K562 (cell line): ENCODE data around the gene MIER2. TPM values are rescaled to one million over a fixed set of nuclear protein-coding genes. Genes with fewer than 3 reads are reported as not detected.

Experiments
- ATAC-seq: fragments of 200-7000 bp; cut with Tn5 transposase; 3 replicates; pipeline ENCODE4 v1.9.1; 2020; ENCODE audit warnings: moderate library complexity
- BruUV-seq: library from RNA; stranded (reverse); fragments of 400-500 nt; replicated peaks from 2 replicates; lab custom pipeline; 2021; lab: Mats Ljungman, UMichigan
- CTCF ChIA-PET: fragments of 300-600 bp; formaldehyde crosslinking; extraction: SDS; loops from one replicate; lab custom pipeline; 2021; ENCODE audit warnings: low intra/inter-chr PET ratio; lab: Yijun Ruan, JAX
- POLR2A ChIA-PET: fragments of 300-600, 350-650 bp; sonication (Branson Sonifier 250); formaldehyde crosslinking; extraction: SDS; loops from one replicate; lab custom pipeline; 2021; ENCODE audit warnings: antibody characterized with exemption, inconsistent platforms; lab: Yijun Ruan, JAX
- DNase-seq, 4 experiments: peaks; one replicate each; pipeline versions ENCODE4 v3.0.0 to v3.0.0-alpha.2; 2011 to 2018; ENCODE audit warnings: low spot score in 3 of 4, mixed read lengths in 3 of 4; ENCODE audit errors: extremely low read depth in 1 of 4
- FAIRE-seq: peaks from 2 replicates; lab custom pipeline; 2011; peaks lifted over from hg19 to GRCh38; lab: Jason Lieb, UNC
- H2AFZ ChIP-seq: 2 replicates; pipeline ENCODE4 v1.6.0; 2011; ENCODE audit warnings: low read depth, low read length, control low read depth, inconsistent platforms
- H3K27ac ChIP-seq: fragments of 200-600 bp; 3 replicates; pipeline ENCODE4 v1.8.0; 2011; ENCODE audit warnings: low read depth, mild to moderate bottlenecking, control low read depth, inconsistent platforms, low read length, moderate library complexity, mixed read lengths; ENCODE audit errors: extremely low read depth
- H3K27me3 ChIP-seq, 2 experiments: fragments of 300-600 bp in 1 of 2; 2 replicates in 1 of 2; 3 replicates in 1 of 2; pipeline versions ENCODE4 v1.6.0 to v1.8.0; 2011; ENCODE audit warnings: inconsistent platforms in 2 of 2, low read length in 2 of 2, mild to moderate bottlenecking in 1 of 2, mixed read lengths in 1 of 2, moderate library complexity in 1 of 2; ENCODE audit not compliant: control insufficient read depth in 2 of 2, insufficient read depth in 2 of 2
- H3K36me3 ChIP-seq: fragments of 300-600 bp; 3 replicates; pipeline ENCODE4 v1.8.0; 2011; ENCODE audit warnings: mild to moderate bottlenecking, low read length, inconsistent platforms; ENCODE audit not compliant: control insufficient read depth, insufficient read depth
- H3K4me1 ChIP-seq, 2 experiments: fragments of 200-600 bp in 1 of 2; replicated peaks in 1 of 2; 2 replicates in 1 of 2; 3 replicates in 1 of 2; pipeline versions ENCODE4 v1.5.1 to v1.8.0; 2011; ENCODE audit warnings: inconsistent platforms in 2 of 2, low read length in 2 of 2, mild to moderate bottlenecking in 1 of 2, mixed read lengths in 1 of 2, moderate library complexity in 1 of 2; ENCODE audit not compliant: control insufficient read depth in 2 of 2, insufficient read depth in 2 of 2
- H3K4me2 ChIP-seq: 2 replicates; pipeline ENCODE4 v1.6.1; 2011; ENCODE audit warnings: low read length, control low read depth, inconsistent platforms, mixed read lengths; ENCODE audit not compliant: insufficient read depth
- H3K4me3 ChIP-seq: fragments of 200-600 bp; sonication (generic), shearing (Covaris generic); 2 replicates; pipeline ENCODE4 v1.5.1; 2016; ENCODE audit warnings: control low read depth, inconsistent platforms
- H3K79me2 ChIP-seq: fragments of 200-600 bp; 3 replicates; pipeline ENCODE4 v1.8.0; 2011; ENCODE audit warnings: low read length, inconsistent platforms; ENCODE audit not compliant: control insufficient read depth, insufficient read depth
- H3K9ac ChIP-seq, 2 experiments: 2 replicates each; pipeline versions ENCODE4 v1.6.0 to v1.6.1; 2011; ENCODE audit warnings: low read depth in 2 of 2, low read length in 2 of 2, control low read depth in 1 of 2, inconsistent platforms in 1 of 2, mild to moderate bottlenecking in 1 of 2, mixed read lengths in 1 of 2; ENCODE audit not compliant: insufficient read depth in 1 of 2
- H3K9me1 ChIP-seq: one replicate; pipeline ENCODE4 v1.6.0; 2011; ENCODE audit warnings: inconsistent platforms, mild to moderate bottlenecking, low read length, moderate library complexity; ENCODE audit not compliant: control insufficient read depth, insufficient read depth
- H3K9me3 ChIP-seq: replicated peaks from 2 replicates; pipeline ENCODE4 v1.5.1; 2011; ENCODE audit warnings: low read depth, low read length, inconsistent platforms; ENCODE audit not compliant: control insufficient read depth, insufficient read depth
- H4K20me1 ChIP-seq: replicated peaks from 2 replicates; pipeline ENCODE4 v1.6.1; 2011; ENCODE audit warnings: low read length, inconsistent platforms, mixed read lengths; ENCODE audit not compliant: control insufficient read depth, insufficient read depth
- CTCF ChIP-seq, 3 experiments: IDR thresholded peaks in 2 of 3; conservative IDR thresholded peaks in 1 of 3; 2 replicates each; pipeline ENCODE4 v1.5.1; 2011 to 2012; ENCODE audit warnings: low read length in 3 of 3, mild to moderate bottlenecking in 3 of 3, control low read depth in 2 of 3, improper control_type of control experiment in 1 of 3, inconsistent platforms in 1 of 3, low read depth in 1 of 3, mixed read lengths in 1 of 3, moderate library complexity in 1 of 3; ENCODE audit not compliant: insufficient read depth in 2 of 3
- FOXK1 ChIP-seq: sonication (generic); formaldehyde crosslinking; IDR thresholded peaks from 2 replicates; pipeline ENCODE4 v1.8.0; 2022; ENCODE audit warnings: missing genetic modification reagents, mild to moderate bottlenecking, borderline replicate concordance
- NEUROD1 ChIP-seq: fragments of 150-350 bp; IDR thresholded peaks from 2 replicates; pipeline ENCODE4 v1.6.1; 2014; ENCODE audit warnings: borderline replicate concordance, low read length, low read depth; ENCODE audit not compliant: partially characterized antibody
- RUNX1 ChIP-seq: sonication (generic); IDR thresholded peaks from 2 replicates; pipeline ENCODE4 v1.6.1; 2016; ENCODE audit warnings: antibody characterized with exemption, low read depth
- TARDBP ChIP-seq: fragments of 450-650 bp; IDR thresholded peaks from 2 replicates; pipeline ENCODE4 v1.6.1; 2016
- ZBTB33 ChIP-seq: sonication (generic); formaldehyde crosslinking; IDR thresholded peaks from 2 replicates; pipeline ENCODE4 v1.8.1; 2023; ENCODE audit warnings: mild to moderate bottlenecking, missing genetic modification reagents
- ZBTB5 ChIP-seq: fragments of 450-650 bp; IDR thresholded peaks from 2 replicates; pipeline ENCODE4 v1.6.1; 2017; ENCODE audit warnings: antibody characterized with exemption
- ZSCAN29 ChIP-seq: fragments of 450-650 bp; IDR thresholded peaks from 2 replicates; pipeline ENCODE4 v1.6.1; 2017
- WGBS: fragments of 100-300 bp; shearing (Covaris generic); methylation state at CpG from one replicate; pipeline ENCODE4 v1.1.6; 2016; ENCODE audit warnings: low coverage, mixed read lengths; ENCODE audit not compliant: insufficient coverage; ENCODE audit errors: missing lambda C conversion rate; 5-methylcytosine and 5-hydroxymethylcytosine counted together
- in situ Hi-C: fragments of 300-500 bp; cut with MboI; formaldehyde crosslinking; loops from 4 replicates; pipeline ENCODE4 v1.15.0; 2018; ENCODE audit warnings: inconsistent platforms, mixed read lengths
- intact Hi-C: fragments of 100-400 bp; cut with micrococcal nuclease; formaldehyde crosslinking; loops from 2 replicates; pipeline ENCODE4 v1.14.2; 2022
- polyA plus RNA-seq, 8 experiments: library from polyadenylated mRNA; depleted of rRNA in 4 of 8; stranded (reverse) in 5 of 8; unstranded in 3 of 8; fragments of >200 nt; fragmentation: Nextera tagmentation in 2 of 8; fragmentation: Illumina TruSeq in 1 of 8; extraction: Ambion mirVana in 2 of 8; extraction: Trizol in 1 of 8; gene quantifications; 2 replicates each; pipeline versions ENCODE4 v1.2.1 to v1.2.3, GENCODE V29; 2011 to 2014; ENCODE audit warnings: inconsistent platforms in 1 of 8, missing spikeins in 1 of 8
- total RNA-seq, 7 experiments: library from RNA; depleted of rRNA in 6 of 7; stranded (reverse); fragments of >200 nt in 6 of 7; fragmentation: Illumina TruSeq in 2 of 7; extraction: Trizol in 2 of 7; gene quantifications; 2 replicates each; pipeline versions ENCODE4 v1.2.1 to v1.2.3, GENCODE V29; 2011 to 2021; ENCODE audit warnings: low replicate concordance in 1 of 7

Gene MIER2
- total and polyA plus RNA-seq, 9 of the 15 experiments (the other 6 are each of a cell fraction or from before 2014, with no cell fraction given): 0.46 to 34.7 (median 15.6) TPM

- ATAC-seq (no peak), DNase-seq (no peak), FAIRE-seq (no peak)
- in situ Hi-C loops (no loop called here), intact Hi-C loops (no loop called here)
- Histone ChIP-seq H3K9me3 (no peaks in the 10 kb centered on the region), H3K36me3 (peaks cover 63% of the 10 kb centered on the region; the same call in 1 of the 3 replicates), H3K4me1 (peaks cover 0 to 22% of the 10 kb centered on the region in 2 experiments; a peak in 2 of 5 replicates), H3K4me3 (no peak overlapping the region), H3K9me1 (peaks cover 4% of the 10 kb centered on the region), H3K9ac (peak overlapping the region in 1 of 2 experiments; percentile 35; a peak in 1 of 4 replicates), H4K20me1 (no peaks in the 10 kb centered on the region; the same call in 1 of the 2 replicates), H3K4me2 (no peak overlapping the region), H3K79me2 (peaks cover 6% of the 10 kb centered on the region; the same call in 1 of the 3 replicates), H3K27me3 (no peaks in the 10 kb centered on the region), H2AFZ (no peak overlapping the region), H3K27ac (no peak overlapping the region)
- POLR2A ChIA-PET: no interaction called here
- 97% methylated on average over 29 of the region's 48 CpGs for WGBS
- BruUV-seq: no TSS peak
- TF ChIP-seq NEUROD1 (no peak), TARDBP (no peak), FOXK1 (no peak), ZBTB5 (no peak), CTCF (IDR thresholded peaks at IDR 0.05 in 2 of 3, conservative IDR thresholded peaks at IDR 0.05 in 1 of 3; ENCODE audit: insufficient read depth in 2 of 3, low read depth in 1 of 3, low read length in 3 of 3) (no peak), ZBTB33 (CRISPR knock-in tag) (0 out of 2 replicates have a peak, but pooled peaks have one; percentile 33), RUNX1 (no peak), ZSCAN29 (no peak)
- CTCF ChIA-PET: no interaction called here
Observed at GRCh38 chr19:308471-309205, 36.0 kb downstream of the MIER2 start.
